Right lung (tissue), 5 donors: ENCODE results near the gene MRPL40. TPM values are rescaled to one million over a fixed set of nuclear protein-coding genes. Genes with fewer than 3 reads are reported as not detected.

ENCODE experiments used
- DNase-seq, 2 donors: peaks; one replicate each; pipeline ENCODE4 v3.0.0-alpha.2; 2013
- polyA plus RNA-seq, 5 donors: library from polyadenylated mRNA; unstranded; fragments of 120-200 nt; gene quantifications; one replicate each; pipeline versions ENCODE4 v1.2.1 to v1.2.3, GENCODE V29; 2013; ENCODE audit warnings: inconsistent platforms in 1 of 5, low replicate concordance in 1 of 5; ENCODE audit not compliant: insufficient read length in 5 of 5, insufficient read depth in 1 of 5

MRPL40 gene
- polyA plus RNA-seq, 5 donors: 35.6 to 44.2 (median 42.7) TPM

DNA sequence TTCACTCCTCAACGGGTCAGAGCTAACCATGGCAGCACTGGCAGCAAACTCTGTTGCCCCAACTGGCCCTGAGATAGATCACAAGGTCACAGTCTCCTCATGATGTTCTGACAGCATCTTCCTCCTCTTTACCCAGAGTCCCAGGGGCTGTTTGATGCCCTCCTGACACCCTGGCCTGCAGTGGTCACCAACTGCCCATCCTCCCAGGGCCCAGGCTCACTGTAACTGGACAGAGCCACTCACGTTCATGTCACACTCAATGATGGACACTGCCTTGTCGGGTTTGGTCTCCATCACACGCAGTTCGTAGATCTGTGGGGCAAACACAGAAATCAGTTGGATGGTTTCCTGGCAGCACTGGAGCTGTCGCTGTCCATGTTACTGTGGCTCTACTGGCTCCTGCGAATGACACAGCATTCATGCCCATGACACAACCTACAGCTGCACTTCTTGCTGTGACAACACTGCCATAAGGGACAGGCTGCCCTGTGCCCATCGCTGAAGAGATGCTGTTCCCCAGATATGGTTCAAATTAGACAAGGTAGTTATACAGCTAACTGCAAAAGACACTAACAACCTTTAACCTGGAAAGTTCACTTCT lies 25.6 kb downstream of the MRPL40 start:
- DNase-seq: no peak

DNA sequence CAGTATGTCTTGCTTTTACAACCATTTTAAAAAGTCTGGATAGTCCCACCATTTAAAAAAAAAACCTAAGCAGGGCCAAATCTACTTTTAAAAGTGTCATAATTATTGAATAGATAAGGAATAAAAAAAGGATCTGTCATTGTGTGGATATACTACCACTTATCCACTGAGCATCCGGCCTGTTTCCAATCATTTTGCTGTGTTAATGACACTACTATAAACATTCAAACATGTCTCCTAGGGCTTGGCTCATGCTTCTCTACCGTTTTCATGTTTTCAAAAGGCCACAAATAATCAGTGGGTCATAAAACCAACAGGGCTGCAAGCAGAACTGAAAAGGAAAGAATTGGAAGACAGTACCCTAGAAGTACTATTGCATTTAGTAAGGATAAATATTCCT lies 27.7 kb downstream of the MRPL40 start:
- no peak for DNase-seq

DNA sequence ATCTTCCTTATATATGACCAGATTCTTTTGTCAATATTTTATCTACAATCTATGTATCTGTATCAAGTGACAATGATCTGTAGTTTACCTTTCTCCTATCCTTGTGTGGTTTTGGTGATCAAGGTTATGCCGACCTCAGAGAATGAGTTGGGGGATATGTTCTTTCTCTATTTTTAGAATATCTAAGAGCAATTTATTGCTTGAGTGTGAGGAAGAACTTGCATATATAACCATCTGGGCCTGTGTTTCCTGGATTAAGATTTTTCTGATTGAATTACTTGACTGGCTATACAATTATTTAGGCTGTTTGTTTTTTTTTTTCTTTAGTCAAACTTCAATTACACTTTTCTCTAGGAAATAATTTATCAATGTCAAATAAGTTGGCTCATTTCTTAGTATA lies 29.2 kb downstream of the MRPL40 start:
- no peak for DNase-seq

DNA sequence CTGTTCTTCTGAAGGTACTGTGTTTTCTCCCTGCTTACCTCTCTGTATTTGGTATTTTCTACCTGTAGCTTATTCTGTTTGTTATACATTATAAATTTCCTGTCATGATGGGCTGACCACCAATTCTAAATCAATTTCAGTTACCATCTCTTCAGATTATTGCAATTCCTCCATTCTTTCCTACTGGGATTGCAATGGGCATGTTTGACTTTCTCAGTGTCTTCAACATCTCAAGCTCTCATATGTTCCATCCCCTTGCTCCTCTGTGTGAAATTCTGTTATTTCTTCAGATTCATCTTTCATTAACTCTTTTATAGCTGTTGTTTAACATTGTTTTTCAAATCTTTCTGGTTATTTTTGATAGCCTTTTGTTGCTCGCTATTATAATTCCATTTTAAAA lies 30.7 kb downstream of the MRPL40 start:
- no peak for DNase-seq

DNA sequence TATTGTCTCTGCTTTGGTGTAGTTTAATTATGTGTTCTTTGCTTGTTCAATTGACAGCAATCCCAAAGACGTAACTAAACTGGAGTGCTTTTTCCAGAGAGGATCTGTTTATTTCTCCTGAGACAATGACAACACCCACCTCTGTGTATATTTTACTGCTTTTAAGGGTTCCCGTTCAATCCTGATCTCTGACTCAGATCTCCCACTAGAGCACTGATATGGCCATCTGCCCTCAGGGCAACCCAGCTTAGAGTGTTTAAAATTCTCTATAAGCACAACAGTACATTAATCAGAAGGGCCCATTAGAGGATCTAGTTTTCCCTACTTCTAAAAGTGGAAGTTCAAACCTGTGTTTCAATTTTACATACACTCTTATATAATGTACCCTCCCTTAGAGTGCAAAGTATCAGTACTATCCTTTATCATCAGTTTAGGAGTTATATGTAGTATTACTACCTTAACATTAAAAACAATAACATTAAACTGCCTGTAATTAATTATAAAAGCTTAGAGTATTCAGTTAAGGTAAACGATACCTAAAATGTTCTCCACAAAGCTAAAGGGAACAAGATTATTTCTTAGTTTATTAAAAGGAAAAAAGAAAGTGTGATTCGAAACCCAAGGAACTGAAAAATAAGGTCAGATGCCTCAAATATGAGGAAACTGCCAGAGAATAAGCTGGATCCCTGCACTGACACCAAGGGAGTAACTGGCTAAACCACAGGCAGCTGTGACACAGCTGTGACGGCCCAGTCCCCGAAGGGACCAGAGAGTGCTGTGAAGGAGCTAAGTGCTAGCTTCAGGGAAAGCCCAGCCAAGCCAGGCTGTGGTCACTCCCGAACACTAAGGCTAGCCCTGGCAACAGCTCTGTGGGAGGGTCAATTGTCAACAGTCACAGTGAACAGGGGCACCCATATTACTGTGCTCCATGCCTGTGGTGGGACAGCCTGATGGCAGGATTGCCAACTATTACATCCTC lies 31.4 kb downstream of the MRPL40 start:
- no peak for DNase-seq

DNA sequence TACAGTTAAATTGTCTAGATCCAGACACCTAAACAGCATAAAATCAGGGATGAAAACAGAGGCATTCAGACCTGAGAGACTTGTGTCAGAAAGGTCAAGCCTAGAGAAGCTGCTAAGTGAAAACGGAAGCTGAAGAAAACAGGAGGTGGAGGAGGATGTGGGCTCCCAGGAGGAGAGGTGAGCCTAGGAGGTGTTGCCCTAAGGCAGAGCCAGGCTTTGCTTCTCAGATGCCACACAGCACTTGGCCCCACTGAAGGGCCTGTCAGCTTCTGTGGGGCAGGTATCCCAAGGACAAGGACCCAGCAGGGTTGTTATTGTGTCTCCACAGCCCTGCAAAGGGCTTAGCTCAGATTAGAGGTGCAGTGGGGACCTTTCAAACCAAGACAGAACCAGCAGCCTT lies 32.2 kb downstream of the MRPL40 start:
- no peak for DNase-seq

DNA sequence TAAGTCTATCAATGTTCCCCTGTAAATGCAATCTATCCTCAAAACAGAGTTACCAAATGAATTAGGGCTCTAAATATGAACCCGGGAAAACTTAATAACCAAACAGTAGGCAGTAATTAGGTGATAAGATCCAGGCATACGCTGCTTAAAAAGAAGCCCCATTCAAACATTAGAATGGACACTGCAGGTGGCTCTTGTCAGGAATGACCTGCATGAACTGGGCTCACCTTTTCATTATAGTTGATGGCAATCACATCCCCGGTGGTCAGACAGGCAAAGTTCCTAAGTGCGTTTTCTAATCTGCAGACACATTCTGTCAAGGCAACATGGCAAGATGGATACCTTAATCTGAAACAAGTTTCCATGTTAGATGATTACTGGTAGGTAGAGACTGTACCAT lies 32.6 kb downstream of the MRPL40 start:
- no peak for DNase-seq

DNA sequence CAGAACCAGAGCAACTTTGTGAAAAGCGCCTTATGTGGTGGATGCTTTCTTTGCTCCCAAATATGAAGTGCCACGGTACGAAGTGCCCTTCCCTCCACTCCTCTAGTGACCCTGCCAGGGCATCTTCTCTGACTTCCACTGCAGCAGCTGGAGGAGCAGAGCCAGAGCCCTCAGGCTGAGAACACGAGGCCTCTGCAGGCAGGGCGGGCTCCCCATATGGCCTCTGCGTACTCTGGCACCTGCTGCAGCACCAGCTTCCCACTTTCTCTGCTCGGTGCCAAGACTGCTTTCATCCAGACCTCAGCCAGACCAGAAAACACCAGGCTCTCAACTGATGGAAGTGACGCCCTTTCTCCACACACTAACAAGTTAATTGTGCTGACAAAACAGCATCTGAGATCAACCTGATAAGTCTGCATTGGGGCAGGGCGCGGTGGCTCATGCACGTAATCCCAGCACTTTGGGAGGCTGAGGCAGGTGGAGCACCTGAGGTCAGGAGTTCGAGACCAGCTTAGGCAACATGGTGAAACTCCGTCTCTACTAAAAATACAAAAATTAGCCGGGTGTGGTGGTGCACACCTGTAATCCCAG lies 33.9 kb downstream of the MRPL40 start:
- no peak for DNase-seq

DNA sequence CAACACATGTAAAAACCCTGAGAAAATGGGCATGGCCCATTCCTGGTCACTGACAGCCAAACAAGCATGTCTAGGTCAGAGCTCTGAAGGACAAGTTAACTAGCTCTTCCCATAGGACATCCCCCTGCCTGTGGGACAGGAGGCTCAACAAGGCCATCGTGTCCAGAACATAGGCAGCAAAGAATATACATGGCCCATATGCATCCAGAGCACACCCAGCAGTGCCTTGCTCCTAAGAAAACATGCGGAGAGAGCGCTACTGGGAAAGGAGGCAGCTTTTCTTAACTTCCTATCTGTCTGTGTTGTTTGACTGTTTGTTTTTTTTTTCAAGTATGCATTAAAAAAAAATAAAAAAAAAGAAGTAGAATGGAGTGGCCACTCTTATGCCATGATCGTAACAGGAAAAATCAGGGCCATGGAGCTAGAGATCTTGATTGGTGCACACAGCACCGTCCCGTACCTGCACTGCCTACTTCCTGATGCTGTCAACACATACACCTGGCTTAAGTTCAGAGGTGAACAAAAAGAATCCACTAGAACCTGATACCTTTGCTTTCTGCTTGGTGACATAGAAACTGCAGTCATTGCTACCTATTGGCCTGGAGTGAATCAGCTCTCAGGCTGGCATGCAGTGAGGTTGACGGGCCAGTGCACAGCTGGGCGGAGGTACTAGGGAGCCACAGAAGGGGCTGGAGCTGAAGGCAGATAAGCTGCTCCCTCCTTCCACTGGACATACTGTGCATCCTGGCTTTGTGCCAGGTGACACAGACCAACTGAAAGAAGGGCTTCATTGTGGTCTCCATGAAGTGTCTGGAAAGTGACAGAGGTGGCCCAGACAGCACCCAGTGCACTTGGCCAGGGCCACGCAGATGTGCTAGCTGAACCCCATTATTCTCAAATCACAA lies 34.8 kb downstream of the MRPL40 start:
- DNase-seq: no peak

DNA sequence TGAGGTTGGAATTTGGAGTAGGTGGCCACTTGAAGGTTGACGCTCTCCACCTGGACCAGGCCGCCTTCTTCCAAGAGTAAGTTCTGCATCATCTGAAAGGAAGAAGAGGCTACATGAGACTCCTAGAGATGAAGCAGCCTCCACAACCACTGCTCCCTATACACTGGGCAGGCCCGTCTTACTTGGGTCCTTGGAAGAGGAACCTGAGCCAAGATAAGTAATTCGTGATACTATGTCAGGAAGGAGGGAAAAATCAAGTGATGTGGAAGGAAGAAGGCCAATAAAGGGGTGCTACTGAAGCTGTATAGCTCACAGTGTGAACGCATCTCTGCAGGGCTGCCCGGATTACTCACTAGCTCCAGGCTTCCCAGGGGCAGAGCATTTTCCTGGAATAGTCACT lies 35.6 kb downstream of the MRPL40 start:
- DNase-seq: no peak

DNA sequence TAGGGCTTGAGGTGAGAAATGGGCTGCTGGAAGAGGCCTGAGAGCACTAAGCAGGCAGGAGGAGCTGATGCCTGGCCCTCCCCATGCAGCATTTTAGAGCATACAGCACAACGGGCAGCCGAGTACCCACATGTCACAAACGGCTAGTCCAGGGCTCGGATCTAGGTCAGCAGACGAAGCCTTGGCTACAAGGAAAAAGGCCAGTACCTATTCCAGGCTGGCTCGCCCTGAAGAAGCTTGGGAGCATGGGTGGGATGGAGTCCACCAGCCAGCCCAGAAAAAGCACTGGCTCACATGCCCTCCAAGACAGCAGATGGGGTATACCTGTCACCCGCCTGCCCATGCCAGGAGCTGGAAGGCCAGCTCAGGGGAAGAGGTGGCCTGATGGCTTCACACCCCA lies 37.1 kb downstream of the MRPL40 start:
- DNase-seq: no peak

DNA sequence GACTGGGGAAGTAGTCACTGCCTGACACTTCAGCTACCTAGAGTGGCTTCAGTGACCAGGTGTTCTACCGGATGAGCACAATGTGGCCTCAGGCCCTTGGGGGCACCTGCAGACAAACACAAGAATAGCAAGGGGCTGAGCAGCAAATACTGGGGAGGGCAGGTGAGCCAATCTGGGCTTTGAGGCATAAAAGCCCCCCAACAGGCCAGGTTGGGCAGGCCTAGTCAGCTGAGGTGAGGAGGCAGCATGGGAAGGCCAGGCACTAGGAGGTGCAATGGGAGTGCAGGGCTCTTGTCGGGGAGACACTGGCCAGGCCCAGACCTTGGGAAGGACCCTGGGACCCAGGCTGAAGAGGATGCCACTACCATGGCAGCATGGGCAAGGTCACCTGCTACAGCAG lies 37.7 kb downstream of the MRPL40 start:
- DNase-seq: no peak

DNA sequence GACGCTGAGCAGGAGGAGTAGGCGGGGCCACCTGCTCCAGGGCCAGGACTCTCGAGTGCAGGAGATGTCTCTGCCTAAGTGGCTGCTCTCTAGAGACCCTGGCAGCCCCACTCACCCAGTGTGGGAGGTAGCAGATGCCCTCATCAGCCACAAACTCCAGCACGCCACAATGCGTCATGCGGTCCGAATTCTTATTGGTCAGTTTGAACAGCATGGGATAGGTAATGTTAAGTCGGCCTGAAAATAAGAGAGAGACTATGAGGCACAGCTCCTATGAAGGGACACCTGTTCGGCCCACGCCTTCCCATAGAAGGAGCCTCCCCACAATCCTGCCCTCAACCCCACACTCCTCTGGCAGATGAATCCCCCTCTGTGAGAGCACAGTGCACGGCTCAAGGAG lies 39.2 kb downstream of the MRPL40 start:
- DNase-seq: no peak

DNA sequence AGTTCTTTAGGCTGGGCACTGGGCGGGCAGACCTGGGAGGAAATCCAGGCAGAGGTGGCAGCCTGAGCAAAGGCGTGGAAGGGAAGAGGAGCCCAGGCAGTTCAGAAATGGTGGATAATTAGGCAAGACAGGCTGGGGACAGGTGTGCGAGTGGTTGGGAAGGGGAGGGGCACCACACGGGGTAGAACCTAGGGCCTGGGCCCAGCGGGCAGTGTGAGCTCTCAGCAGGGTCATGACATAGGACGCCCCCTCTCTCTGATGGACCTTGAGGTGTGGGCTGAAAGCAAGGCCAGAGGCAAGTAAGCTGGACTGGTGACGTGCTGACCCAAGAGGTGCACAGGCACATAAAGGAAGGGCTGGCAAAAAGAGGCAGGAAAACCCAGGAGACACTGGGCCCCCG lies 39.9 kb downstream of the MRPL40 start:
- no peak for DNase-seq

DNA sequence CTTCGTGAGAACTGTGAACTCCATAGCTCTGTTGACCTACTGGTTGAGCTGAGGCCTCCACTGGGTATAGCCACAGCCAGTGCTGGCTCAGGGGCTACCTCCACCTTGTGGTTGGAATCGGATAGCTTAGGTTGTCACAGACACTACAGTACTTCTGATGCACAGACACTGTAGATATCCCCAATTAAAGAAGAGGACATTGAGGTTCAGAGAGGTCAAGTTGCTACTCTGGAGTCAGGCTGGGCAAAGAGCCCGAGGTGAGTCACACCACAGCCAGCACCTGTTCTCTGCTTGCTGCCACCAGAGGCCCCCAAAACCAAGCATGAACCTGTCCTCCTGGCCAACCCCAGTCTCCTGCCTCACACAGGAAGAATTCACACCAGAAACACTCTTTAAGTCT lies 41.2 kb downstream of the MRPL40 start:
- no peak for DNase-seq

DNA sequence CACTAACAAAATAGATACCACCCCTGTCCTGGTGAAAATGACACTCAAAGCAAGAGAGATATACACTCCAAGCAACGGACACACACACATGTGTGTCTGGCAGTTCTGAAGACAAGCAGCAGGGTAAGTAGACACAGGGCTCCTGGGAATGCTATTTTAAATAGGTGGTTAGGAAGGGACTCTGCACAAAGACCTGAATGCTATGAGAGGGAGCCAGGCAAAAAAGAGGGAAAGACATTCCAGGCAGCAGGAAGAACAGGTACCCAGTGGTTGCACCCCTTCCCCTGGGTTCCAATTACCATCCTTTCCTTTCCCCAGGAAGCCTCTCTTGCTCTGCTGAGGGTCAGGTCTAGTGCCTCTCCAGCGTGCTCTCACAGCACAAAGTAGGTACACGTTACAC lies 43.7 kb downstream of the MRPL40 start:
- no peak for DNase-seq

DNA sequence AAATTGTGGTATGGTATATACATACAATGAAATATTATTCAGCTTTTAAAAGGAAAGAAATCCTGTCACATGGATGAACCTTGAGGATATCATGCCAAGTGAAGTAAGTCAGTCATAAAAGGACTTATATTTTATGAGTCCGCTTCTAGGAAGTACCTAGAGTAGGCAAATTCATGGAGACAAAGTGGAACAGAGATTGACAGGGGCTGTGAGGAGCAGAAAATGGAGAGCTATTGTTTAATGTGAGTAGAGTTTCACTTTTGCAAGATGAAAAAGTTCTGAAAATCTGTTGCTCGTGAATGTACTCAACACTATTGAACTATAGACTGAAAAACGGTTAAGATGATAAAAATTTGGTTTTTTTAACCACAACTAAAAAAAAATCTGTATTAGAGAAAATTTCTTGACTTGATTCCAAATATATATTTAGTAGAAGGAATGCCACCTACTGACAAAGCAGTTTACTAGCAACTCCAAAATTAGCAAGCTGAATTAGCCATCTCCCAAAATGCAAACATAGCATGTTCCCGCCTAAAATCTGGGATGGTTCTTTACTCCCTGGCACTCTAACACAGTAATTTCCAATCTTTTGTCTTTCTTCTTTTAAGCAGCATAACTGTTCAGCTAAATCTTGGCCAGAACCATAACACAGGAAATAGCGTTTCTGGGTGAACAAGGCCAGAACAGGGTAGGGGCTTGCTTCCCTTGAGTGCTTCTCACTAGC lies 45.1 kb downstream of the MRPL40 start:
- peak; percentile 19 to 46 for DNase-seq

DNA sequence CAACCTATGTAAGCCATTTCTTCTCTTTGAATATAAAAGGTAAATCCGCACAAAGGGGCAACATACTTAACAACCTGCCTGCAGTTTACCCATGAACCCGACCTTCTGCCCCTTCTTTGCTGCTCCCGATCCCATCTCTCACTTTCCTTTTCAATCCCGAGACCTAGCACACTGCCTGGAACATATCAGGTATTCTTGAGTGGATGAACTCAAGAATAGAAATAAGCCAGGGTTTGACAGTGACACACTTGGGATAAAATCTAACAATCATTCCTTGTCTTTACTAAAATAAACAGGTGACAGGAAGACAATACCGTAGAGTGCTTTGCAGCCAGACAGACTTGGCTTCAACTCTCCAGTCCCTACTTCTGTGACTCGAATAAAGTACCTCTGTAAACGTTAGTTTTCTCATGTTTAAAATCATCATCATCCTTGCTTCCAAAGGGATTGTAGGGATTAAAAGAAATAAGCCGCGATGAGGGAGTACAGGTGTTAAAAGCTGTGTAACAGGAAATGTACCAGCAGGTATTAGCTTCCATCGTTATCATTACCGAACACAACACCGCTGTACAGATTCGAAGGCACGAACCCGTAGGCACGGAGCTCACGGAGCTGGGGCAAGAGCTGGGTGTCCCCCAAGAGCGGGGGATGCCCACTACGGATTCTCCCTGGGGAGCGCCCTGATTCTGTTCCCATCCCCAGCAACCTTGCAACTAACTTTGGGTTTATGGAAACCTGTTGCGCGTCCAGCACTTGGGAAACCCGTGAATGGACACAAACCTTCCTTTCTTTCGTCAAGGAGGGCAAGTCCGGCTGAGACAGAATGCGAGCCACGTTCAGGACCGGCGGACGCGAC lies 45.9 kb downstream of the MRPL40 start:
- DNase-seq: no peak

DNA sequence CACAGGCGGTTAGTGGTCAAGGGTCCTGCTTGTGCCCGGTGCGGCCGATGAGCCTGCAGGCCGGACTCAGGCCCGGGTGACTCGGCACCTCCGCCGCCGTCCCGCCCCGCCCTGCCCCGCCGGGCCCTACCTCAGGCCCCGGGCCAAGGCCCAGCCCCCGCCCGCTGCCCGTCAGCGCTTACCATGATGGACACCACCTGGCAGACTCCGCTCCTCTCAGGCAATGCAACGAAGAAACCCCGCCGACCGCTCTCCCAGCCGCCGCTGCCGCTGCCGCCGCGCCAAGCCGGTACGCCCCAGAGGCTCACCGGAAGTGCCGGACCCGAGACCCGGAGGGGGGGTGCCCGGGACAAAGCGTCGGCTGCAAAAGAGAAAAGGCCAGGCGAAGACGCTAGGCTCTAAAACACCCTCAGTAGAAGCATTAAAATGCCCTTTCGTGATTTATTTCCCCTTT lies 46.6 kb downstream of the MRPL40 start, which contains the start of gene UFD1:
Gene UFD1, minus strand, starts transcription at position 293 of the 454 bp plus-strand sequence. Its CDS starts 108 bp downstream, at position 185.
- no peak for DNase-seq
